ENCODE results near the gene MMRN2.
"Not testable (repeated sequence)": the region's sequence is repeated elsewhere in the genome, so short reads cannot be mapped to it uniquely, and the experiment has no call there.

The MMRN2 gene

DNA sequence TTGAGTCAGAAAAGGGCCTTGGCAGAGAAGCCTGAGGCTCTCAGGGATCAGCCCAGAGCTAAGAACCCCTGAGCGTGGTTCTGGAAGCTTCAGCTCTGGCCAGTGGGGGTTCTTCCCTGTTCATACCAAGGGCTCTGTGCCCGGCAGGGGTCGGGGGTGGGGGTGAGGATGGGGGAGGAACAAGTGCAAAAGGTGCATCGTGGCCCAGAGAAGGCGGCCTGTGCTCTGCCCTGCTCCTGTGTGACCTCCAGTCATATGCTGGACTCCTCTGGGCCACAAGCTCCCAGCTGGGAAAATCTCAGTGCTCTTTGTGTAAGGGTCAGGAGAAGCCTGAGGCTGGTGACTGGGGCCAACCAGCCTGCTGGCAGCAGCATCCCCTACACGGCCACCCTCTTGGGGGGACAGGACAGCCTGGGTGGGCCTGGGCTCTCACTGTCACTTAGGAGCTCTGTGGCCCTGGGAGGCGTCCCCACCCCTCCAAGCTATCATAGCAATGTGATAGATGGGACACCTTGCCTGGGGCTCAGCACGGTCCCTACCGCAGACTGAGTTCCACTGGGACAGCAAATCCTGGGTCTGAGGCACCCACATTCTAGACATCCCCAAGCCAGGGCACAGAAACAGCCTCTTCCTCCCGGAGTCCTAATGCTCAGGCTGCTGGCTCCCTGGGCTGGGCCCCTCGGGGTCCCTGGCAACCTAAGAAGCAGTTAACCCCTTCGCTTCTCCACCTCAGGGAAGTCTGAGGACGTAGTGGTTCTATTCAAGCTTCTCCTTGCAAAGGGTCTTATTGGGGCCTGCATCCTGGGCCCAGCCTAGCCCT lies 2.5 kb downstream of the MMRN2 start:
- no peak for DNase-seq (ENCODE audit: low read depth)
- no peak for TF ChIP-seq CTCF (IDR thresholded peaks at IDR 0.05; ENCODE audit: control insufficient read depth, extremely low read depth, insufficient read depth)
- H3K4me3 ChIP-seq (ENCODE audit: low read depth, low read length): no peak overlapping the region

- TF ChIP-seq CTCF (IDR thresholded peaks at IDR 0.05; ENCODE audit: control insufficient read depth, extremely low read depth, insufficient read depth): no peak
- DNase-seq (ENCODE audit: low read depth): no peak
- H3K4me3 ChIP-seq (ENCODE audit: low read depth, low read length): no peak overlapping the region
Measured at GRCh38 chr10:86953747-86954680, 3.4 kb downstream of the MMRN2 start.

GRCh38 chr10:86952697-86953096 lies 4.7 kb downstream of the MMRN2 start:
- DNase-seq (ENCODE audit: low read depth); H3K4me3 ChIP-seq (ENCODE audit: low read depth, low read length): not testable (repeated sequence)

DNA sequence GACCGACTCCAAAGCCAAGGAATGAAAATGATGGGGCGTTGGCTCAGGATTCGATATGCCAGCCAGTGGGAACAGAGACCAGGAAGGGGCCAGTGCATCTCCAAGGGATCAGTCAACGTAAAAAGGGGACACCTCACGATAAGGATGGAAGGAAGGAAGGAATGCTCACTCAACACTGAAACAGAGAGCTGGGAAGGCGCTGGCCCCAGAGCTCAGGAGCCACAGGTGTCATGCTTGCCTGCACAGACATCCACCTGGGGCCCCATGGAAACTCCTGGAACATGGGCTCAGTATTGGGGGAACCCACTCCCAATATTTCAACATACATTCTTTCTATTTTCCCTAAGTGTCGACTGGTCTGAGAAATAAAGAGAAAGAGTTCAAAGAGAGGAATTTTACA lies 5.3 kb downstream of the MMRN2 start:
- TF ChIP-seq CTCF (IDR thresholded peaks at IDR 0.05; ENCODE audit: control insufficient read depth, extremely low read depth, insufficient read depth): no peak
- no peak overlapping the region for H3K4me3 ChIP-seq (ENCODE audit: low read depth, low read length)

GRCh38 chr10:86951184-86951761 lies 6.1 kb downstream of the MMRN2 start:
- no peak overlapping the region for H3K4me3 ChIP-seq (ENCODE audit: low read depth, low read length)
- TF ChIP-seq CTCF (IDR thresholded peaks at IDR 0.05; ENCODE audit: control insufficient read depth, extremely low read depth, insufficient read depth): no peak
- DNase-seq (ENCODE audit: low read depth): no peak

More for the DNA sequence above, 5.3 kb downstream of the MMRN2 start:
- DNase-seq (ENCODE audit: low read depth): no peak

- TF ChIP-seq CTCF (IDR thresholded peaks at IDR 0.05; ENCODE audit: control insufficient read depth, extremely low read depth, insufficient read depth): no peak
- no peak for DNase-seq (ENCODE audit: low read depth)
- H3K4me3 ChIP-seq (ENCODE audit: low read depth, low read length): no peak overlapping the region
Measured at GRCh38 chr10:86950349-86950748, 7.1 kb downstream of the MMRN2 start.

DNA sequence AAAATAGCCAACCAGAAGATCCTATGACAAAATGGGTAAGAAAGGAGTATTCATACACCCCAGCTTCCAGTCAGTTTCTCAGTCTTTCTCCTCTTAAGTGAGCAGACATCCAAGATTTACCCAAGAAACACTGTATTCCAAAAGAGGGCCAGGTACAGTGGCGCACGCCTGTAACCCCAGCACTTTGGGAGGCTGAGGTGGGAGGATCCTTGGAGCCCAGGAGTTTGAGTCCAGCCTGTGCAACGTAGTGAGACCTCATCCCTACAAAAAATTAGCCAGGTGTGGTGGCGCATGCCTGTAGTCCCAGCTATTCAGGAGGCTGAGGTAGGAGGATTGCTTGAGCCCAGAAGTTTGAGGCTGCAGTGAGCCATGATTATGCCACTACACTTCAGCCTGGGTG lies 9.6 kb downstream of the MMRN2 start:
- not testable (repeated sequence) for DNase-seq (ENCODE audit: low read depth); H3K4me3 ChIP-seq (ENCODE audit: low read depth, low read length)

Measured in LNCaP clone FGC (cell line).